Femur (tissue), 1 donor: Measurements from ENCODE around the gene WSB1.

Experiments used
- DNase-seq: peaks from one replicate; pipeline ENCODE4 v3.0.0-alpha.2; 2017

WSB1 gene

DNA sequence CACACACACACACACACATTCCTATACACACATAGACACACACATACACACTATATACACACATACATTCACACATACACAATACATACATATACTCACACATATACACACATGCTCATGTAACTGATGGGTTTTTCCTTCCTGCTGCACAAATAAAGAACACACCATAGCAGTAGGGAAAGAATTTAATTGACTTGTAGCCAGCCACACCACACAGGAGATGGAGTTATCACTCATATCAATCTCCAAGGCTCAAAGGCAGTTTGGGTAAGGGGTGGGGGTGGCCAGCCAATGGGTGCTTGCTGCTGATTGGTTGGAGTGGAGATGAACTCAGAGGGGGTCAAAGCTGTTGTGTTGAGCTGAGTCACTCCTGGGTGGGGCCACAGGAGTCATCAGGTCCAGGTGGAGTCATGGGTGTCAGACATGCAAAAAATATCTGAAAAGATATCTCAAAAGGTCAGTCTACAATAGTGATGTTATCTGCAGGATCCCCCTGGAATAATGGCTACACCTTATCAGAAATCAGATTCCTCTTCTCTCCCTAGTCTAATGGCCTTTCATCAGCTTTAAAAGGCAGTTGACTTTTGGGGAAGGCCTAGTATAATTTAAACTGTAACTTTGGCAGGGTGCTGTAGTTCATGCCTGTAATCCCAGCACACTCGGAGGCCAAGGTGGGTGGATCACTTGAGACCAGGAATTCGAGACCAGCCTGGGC lies 46.1 kb downstream of the WSB1 start:
- no peak for DNase-seq

DNA sequence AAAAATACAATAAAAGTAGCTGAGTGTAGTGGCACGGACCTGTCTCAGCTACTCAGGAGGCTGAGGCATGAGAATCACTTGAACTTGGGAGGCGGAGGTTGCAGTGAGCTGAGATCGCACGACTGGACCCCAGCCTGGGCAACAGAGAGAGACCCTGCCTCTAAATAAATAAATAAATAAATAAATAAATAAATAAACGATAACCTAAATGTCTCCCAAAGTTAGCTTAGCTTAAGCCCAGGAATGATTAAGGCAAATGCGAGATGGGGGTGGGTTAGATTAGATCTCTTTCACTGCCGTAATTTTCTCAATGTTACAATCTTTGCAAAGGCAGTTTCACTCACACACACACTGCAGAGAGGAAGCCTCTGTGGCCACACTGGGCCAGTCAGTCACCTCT lies 46.7 kb downstream of the WSB1 start:
- no peak for DNase-seq

GRCh38 chr17:27341041-27341471 lies 47.1 kb downstream of the WSB1 start:
- DNase-seq = no peak

GRCh38 chr17:27342059-27342458 lies 48.1 kb downstream of the WSB1 start:
- DNase-seq = no peak

- DNase-seq = no peak
These were observed 49.4 kb downstream of the WSB1 start for GRCh38 chr17:27343294-27343693.

- peak; percentile 63 for DNase-seq
These were observed 50.2 kb downstream of the WSB1 start for GRCh38 chr17:27343977-27344607.

GRCh38 chr17:27345141-27345904 lies 51.4 kb downstream of the WSB1 start:
- DNase-seq = peak; percentile 73

DNA sequence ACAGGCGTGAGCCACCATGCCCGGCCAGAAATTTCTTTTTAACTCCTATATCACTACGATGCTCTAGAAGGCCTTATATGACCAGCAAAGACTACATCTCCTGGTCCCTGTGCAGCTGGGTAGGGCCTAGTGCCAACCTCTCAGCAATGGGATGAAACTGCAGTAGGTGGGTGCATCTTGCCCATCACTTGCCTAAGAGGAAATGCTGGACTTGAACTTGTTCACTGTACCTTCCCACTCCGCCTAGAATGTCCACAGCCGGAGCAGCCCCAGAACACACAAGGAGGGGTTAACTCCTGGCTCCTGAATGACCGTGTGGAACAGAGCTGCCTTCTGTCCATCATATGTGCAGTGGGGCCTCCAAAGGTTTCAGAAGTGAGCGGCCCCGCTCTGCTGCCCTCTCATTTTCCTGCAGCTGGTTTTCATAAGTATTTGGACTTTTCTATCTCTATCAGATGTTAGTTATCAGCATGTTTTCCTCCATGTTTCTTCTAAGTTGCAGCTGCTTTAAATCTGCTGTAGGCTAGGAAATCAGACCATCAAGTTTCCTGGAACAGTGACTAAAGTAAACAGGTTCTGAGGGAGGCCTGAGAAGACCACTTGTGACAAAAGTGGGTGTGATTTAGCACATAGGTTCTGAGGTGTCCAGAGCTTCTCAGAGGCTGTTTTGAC lies 52.5 kb downstream of the WSB1 start:
- no peak for DNase-seq

GRCh38 chr17:27348196-27348595 lies 54.3 kb downstream of the WSB1 start:
- DNase-seq = no peak

DNA sequence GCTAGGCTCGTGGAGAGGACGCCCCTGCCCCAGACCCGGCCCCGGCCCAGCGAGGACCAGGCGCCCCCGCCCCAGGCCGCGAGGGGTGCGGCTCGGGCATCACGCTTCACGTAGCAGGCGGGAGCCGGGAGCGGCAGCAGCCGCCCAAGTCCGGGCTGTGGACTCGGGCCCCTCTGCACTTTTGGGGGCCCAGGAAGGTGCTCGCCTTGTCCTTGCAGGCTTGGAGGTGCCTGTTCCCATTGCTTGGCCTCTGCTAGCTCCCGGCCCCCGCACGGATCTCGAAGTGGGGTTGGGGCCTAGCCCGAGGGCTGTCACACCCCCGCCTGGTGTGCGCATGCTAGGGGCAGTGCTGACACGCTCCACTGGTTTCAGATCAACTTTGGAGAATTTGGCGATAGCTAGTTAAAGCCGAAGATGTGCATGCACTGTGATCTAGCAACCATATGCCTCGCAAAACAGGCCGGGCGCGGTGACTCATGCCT lies 55.7 kb downstream of the WSB1 start:
- DNase-seq = no peak

DNA sequence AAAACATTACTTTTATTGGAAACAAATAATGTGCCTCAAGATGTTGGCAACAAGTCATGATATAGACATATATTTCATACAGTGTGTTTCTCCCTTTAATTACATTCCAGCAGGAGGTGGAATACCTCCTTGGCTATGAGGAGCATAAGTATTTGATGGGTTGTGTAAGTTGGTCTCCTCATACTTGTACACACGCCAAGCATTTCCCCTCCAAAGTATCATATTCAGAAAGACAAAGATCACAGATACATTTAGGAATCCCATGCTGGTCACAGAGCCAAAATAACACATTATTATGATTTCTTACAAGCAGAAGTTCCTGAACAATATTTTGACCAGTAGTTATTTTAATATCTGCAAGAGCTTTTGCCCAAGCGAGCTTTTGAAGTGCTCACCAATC lies 57.8 kb downstream of the WSB1 start:
- DNase-seq = no peak

DNA sequence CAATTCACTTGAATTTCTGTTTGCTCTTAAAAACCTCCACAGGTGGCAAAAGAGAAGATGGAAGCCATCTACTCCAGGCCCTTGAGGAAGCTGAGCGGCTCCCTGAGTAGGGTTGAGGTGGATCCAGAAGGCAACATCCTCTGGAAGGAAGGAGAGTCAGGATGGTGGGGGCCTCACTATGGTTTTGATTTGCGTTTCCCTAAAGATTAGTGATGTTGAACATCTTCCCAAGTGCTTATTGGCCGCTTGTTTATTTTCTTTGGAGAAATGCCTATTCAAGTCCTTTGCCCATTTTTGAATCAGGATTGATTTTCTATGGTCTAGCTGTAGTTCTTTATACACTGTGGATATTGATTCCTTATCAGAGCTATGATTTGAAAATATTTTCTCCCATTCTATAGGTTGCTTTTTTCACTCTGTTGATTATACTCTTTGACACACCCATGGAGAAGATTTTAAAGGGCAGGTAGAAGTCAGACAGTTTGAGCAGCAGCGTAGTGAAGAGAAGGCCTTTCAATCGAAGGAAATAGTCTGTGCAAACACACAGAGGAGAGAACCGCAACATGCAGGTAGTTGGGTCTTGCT lies 58.6 kb downstream of the WSB1 start:
- DNase-seq = no peak

GRCh38 chr17:27353033-27353460 lies 59.1 kb downstream of the WSB1 start:
- DNase-seq = no peak

GRCh38 chr17:27353461-27354050 lies 59.6 kb downstream of the WSB1 start:
- DNase-seq = peak; percentile 95

- no peak for DNase-seq
These were observed 60.2 kb downstream of the WSB1 start for GRCh38 chr17:27354051-27354490.

- no peak for DNase-seq
These were observed 60.7 kb downstream of the WSB1 start for GRCh38 chr17:27354491-27355081.

DNA sequence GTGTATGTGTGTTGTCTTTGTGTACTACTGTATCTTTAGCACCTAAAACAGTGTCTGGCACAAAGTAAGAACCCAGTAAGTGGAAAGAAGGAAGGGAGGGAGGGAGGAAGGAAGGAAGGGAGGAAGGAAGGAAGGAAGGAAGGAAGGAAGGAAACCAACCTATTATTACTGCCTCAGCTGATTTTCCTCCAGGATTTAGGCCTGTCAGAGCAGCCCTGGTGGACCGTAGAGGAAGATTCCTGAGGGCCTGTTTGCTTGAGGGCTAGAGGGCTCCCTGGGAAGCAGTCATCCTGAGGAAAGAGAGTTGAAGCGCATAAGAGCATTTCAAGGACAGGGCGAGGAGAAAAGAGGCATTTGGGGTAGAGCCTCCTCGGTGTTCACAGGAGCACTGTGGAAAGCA lies 61.5 kb downstream of the WSB1 start:
- no peak for DNase-seq

DNA sequence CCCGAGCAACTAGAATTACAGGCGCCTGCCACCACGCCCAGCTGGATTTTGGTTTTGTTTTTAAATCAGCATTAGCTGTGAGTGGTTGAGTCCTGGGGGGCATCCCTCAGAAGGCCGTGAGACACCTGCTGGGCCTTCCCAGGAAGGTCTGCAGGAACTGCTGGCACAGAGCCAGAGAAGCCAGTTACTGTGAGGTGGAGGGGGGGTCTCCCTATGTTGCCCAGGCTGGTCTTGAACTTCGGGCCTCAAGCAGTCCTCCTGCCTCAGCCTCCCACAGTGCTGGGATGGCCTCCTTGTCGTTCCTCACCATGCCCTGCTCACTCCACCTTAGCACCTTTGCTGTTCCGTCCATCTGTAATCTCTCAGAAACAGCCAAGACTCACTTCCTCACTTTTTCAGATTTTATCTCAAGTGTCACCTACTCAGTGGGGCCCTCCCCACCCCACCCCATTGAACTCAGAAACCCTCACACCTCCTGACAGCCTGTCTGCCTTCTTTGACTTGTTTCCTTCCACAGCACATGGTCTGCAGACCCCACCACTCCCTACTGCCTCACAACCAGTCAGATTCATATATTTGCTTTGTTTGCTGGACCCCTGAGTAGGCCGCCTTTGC lies 62.3 kb downstream of the WSB1 start:
- no peak for DNase-seq

GRCh38 chr17:27357236-27357635 lies 63.3 kb downstream of the WSB1 start:
- no peak for DNase-seq

DNA sequence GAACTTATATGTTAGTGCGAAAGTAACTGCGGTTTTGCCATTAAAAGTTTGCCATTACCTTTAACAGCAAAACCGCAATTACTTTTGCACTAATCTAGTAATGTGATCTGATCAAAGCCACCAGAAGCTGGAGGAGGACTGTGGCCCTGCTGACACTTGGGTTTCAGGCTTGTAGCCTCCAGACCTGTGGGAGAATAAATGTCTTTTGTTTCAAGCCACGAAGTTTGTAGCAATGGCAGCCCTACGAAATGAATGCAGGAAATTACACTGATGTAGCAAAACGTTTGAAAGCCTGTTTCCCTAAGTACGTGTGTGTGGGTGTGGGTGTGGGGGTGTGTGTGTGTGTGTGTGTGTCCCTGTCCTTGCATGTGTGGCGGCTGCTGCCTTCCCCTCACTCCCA lies 66.6 kb downstream of the WSB1 start:
- no peak for DNase-seq

GRCh38 chr17:27361695-27362094 lies 67.8 kb downstream of the WSB1 start:
- no peak for DNase-seq
